Ammon's horn (tissue), 1 donor: Measurements from ENCODE around the gene GRID2.

Experiments
- DNase-seq: peaks from one replicate; pipeline ENCODE4 v3.0.0-alpha.2; 2016; ENCODE audit warnings: low spot score

The GRID2 gene

DNA sequence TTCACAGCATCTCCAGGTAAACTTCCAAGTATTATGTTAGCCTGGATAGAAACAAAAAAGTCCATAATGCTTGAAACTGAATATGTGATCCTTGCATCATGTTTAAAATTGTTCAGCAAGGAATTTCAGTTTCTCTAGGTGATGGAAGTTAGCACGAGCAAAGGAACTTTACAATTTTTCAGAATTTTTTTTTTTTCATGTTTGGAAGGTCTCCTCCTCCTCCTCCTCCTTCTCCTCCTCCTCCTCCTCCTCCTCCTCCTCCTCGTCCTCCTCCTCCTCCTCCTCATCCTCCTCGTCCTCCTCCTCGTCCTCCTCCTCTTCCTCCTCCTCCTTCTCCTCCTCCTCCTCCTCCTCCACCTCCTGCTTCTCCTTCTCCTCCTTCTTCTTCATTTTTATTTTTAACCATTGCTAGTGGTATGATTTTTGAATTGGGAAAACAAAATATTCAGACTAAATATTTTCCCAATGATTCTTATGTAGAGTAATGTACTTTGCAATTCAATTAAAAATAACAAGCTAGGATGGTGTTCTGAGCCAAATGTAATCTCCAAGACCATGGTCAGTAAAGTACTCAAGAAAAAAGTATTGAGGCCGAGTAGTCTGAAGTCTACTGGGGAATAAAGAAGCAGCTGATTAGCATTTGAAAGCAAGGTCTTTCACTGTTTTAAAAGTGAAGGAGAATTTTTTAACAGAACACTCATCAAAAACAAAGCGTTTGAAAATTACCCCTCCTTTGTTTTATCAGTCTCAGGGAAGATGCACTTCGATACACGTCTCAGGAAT is 1103.9 kb downstream of the GRID2 start:
- DNase-seq: no peak

DNA sequence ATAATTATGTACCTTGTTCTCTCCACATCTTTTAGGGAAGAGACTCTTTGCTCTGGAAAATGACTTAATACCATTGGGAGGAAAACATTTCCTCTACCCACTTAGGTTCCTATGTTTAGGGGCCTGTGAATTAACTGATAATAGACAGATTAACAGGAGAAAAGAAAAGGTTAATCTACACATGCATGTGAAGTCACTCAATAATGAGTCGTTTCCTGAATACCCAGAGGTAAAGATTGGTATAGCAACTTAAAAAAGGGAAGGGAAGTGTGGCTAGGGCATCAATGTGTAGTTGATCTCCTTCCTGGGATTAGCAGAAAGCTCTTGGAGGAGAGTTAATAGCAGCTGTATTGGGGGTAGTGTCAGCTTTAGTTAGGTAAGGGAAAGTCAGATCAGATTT is 1105.3 kb downstream of the GRID2 start:
- no peak for DNase-seq

DNA sequence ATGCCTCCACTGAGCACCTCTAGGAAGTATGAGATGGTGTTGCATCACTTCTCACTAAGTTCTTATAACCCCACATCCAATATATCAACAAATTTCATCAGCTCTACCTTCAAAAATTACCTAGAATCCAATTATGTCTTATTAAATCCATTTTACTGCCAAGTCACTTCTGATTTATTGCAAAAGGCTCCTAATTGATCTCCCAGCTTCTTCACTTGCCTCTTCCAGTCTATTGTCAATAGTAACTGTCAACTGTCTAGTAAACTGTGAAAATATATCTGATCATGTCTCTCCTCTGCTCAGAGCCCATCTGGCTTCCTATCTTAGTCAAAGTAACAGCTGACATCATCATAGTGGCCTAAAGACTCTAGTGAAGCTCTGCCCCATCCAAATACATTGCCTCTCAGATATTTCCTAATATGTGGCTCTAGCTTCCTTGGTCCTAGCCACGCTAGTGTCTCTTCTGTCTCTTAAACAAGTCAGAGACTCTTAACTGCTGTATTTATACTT is 1110.3 kb downstream of the GRID2 start:
- DNase-seq: no peak

GRCh38 chr4:93416344-93417128 is 1112.8 kb downstream of the GRID2 start:
- no peak for DNase-seq

DNA sequence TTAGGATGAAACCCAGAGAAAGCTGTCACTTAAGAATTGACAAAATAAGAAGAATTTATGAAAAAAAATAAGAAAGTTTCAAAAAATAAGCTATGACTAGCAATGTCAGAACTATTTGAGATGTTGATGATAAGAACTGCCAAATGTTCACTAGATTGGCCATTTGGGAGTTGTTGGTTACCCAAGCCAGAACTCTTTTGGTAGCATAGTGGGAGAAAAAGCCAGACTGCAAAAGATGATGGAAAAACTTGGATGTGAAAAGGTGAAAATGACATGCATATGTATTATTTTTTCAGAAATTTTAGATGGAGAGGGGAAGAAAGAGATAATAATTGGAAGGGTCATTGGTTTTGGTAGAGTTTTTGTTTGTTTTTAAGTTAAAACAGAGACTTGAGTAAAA is 1127.6 kb downstream of the GRID2 start:
- no peak for DNase-seq

- DNase-seq: no peak
These were observed 1130.1 kb downstream of the GRID2 start for GRCh38 chr4:93433840-93434239.

- DNase-seq: no peak
These were observed 1132.3 kb downstream of the GRID2 start for GRCh38 chr4:93436000-93436626.

GRCh38 chr4:93437991-93438390 is 1134.2 kb downstream of the GRID2 start:
- no peak for DNase-seq

- no peak for DNase-seq
These were observed 1141.1 kb downstream of the GRID2 start for GRCh38 chr4:93444860-93445259.

- DNase-seq: no peak
These were observed 1142.3 kb downstream of the GRID2 start for GRCh38 chr4:93446038-93446437.

GRCh38 chr4:93448691-93449293 is 1145.0 kb downstream of the GRID2 start:
- no peak for DNase-seq

- no peak for DNase-seq
These were observed 1148.2 kb downstream of the GRID2 start for GRCh38 chr4:93451954-93452353.

- DNase-seq: no peak
These were observed 1157.8 kb downstream of the GRID2 start for GRCh38 chr4:93461541-93461940.

GRCh38 chr4:93466446-93466845 is 1162.7 kb downstream of the GRID2 start:
- no peak for DNase-seq

DNA sequence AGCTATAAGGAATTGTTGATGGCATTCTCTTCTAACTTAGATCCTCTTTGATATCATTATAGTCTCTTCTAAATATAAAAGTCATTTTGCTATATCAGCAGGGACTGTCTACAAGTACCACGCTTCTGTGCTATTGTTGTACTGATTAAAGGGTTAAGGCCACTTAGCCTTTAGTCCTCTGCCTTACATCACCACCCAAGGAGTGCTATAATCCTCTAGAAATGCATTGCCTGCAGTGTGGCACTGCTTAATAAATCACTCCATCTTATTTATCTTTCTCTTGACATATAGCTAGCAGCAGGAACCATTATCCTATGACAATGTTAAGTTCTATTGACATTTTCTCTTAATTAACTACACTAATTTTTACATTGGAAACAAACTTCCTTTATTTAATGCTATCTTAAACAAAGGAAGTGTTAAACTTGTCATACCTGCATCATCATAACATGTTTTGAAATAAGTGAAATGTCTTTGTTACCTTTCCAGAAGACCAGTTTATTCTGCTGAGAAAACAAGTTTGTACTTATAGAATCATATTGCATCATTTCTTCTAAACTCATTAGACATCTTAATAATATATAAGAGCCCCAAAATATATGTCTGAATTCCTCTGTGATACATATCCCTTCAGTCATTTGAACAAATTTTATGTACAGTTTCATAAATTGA is 1163.9 kb downstream of the GRID2 start:
- no peak for DNase-seq

DNA sequence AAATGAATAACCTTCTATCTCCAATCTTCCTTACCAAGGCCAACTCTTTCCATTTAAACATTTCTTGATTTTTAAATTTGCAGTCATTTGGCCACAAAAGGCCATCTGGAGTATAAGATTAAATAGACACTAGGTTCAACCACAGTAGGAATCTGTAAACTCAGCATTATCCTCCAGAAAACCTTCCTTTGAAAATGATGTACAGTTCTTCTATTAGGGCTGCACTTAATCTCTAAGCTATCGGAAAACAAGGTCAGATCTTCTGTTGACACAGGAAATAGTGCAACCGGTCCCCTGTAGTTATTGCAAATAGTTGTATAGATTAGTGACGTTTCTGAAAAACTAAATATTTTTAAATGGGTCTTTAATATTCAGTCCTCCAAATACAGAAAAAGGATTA is 1165.8 kb downstream of the GRID2 start:
- DNase-seq: no peak

DNA sequence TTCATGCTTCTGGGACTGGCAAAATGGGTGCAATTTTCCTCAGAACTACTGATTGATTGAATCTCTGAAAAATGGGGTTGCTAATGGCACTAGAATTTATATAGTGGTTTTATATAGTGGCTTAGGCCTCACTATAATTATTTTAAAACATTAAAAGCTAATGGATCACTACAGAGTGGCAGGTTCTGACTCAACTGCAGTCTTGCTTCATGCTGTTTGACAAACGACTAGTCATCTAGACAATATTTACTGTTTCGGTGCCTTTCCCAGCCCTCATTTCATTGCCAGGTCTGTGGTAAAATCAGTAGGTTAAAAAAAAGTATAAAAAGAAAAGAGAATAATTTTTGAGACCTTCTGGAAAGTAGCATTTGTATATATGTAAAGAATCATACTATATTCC is 1172.0 kb downstream of the GRID2 start:
- no peak for DNase-seq

GRCh38 chr4:93478805-93479204 is 1175.0 kb downstream of the GRID2 start:
- DNase-seq: no peak

DNA sequence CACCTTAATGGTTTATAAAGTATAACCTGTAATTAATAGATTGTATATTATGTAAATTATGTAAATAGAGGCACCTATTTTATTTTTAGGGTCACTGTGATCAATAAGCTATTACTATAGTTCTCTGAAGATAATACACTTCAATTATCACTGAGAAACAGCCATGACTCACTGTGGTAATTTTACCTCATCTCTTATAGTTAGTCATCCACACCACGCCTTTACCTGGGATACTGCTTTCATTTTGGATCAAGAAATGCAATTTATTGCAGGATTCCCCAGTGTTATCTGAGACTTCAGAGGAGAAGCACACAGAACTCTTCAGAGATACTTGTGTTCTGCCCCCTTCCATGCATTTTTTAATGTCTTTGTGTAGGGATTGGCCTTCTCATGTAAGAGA is 1176.7 kb downstream of the GRID2 start:
- DNase-seq: no peak

DNA sequence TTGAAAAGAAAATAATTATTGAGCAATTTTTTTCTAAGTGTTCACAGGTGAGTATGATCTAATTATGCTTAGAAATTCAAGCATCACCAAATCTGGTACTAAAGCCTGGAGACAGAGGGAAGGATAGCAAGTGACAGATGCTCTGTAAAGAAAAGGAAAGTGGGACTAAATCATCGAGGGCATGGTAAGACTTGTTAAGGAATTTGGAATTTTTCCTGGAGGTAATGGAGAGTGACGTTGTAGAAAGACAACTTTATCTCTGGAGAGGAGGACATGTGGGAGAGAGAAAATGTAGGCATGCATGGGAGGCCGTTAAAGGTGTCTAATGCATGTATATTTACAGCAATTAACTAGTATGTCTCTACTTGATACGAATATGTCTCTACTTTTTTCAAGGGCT is 1191.6 kb downstream of the GRID2 start:
- no peak for DNase-seq

DNA sequence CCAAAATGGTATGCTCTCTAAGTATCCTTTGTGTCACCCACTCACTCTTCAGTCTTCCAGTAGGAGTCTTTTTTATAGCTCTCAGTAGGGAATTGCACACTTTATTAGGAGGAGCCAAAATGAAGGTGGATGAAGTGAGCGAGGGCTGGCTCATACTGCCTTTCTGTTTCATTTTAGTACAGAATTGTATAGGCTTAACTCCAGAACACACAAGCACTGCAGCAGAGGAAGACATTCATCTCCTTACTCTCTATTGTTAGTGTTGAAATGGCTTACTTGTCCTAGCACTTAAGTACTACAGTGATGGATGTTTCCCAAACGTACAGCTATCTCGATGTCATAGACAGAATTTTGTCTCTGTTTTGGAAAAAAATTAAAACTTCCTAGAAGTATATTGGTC is 1197.5 kb downstream of the GRID2 start:
- DNase-seq: no peak

GRCh38 chr4:93501946-93502345 is 1198.2 kb downstream of the GRID2 start:
- no peak for DNase-seq
